SK-N-SH treated with all-trans-retinoic acid at 6 μM for 48 hours (cell line): ENCODE results near the gene NOS2.

Source experiments
- ARNTL ChIP-seq: fragments of 450-650 bp; formaldehyde crosslinking; IDR thresholded peaks from 2 replicates; pipeline ENCODE4 v1.5.0; 2020; ENCODE audit warnings: low read depth, mild to moderate bottlenecking, moderate library complexity, borderline replicate concordance
- POU6F1 ChIP-seq: fragments of 250-450 bp; sonication (Bioruptor Pico); IDR thresholded peaks from 2 replicates; pipeline ENCODE4 v1.8.0; 2021; ENCODE audit warnings: low read depth, mild to moderate bottlenecking, moderate library complexity, borderline replicate concordance
- TF ChIP-seq, protein P1 (sequence below): fragments of 250-450 bp; sonication (Bioruptor Pico); IDR thresholded peaks from 2 replicates; pipeline ENCODE4 v1.8.0; 2020; ENCODE audit warnings: mild to moderate bottlenecking, moderate library complexity, borderline replicate concordance

GRCh38 chr17:27747462-27748359 lies 52.6 kb downstream of the NOS2 start:
- TF ChIP-seq, protein P1, sequence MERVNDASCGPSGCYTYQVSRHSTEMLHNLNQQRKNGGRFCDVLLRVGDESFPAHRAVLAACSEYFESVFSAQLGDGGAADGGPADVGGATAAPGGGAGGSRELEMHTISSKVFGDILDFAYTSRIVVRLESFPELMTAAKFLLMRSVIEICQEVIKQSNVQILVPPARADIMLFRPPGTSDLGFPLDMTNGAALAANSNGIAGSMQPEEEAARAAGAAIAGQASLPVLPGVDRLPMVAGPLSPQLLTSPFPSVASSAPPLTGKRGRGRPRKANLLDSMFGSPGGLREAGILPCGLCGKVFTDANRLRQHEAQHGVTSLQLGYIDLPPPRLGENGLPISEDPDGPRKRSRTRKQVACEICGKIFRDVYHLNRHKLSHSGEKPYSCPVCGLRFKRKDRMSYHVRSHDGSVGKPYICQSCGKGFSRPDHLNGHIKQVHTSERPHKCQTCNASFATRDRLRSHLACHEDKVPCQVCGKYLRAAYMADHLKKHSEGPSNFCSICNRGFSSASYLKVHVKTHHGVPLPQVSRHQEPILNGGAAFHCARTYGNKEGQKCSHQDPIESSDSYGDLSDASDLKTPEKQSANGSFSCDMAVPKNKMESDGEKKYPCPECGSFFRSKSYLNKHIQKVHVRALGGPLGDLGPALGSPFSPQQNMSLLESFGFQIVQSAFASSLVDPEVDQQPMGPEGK (CRISPR knock-in tag) = no peak
- TF ChIP-seq ARNTL (CRISPR knock-in tag) (no peak), POU6F1 (CRISPR knock-in tag) (no peak)
